ENCODE data around the gene TMEM81. TPM values are rescaled to one million over a fixed set of nuclear protein-coding genes. Genes with fewer than 3 reads are reported as not detected.

TMEM81 gene
- polyA plus RNA-seq, 1 donor = 3.3 TPM

GRCh38 chr1:205077158-205077933 lies 6.9 kb downstream of the TMEM81 start:
- DNase-seq = no peak
- 100% methylated on average over 1 of the region's 7 CpGs for WGBS (ENCODE audit: insufficient coverage, low lambda C conversion rate)
- H3K9me3 ChIP-seq (ENCODE audit: control insufficient read depth, low read depth, low read length) = no peaks in the 10 kb centered on the region
- H3K36me3 ChIP-seq (ENCODE audit: control insufficient read depth, insufficient read depth, low read length) = no peaks in the 10 kb centered on the region
- no peaks in the 10 kb centered on the region for H3K27me3 ChIP-seq (ENCODE audit: control insufficient read depth, insufficient read depth, low read length)
- no peak overlapping the region for H3K27ac ChIP-seq (ENCODE audit: low read length)
- no peak overlapping the region for H3K4me3 ChIP-seq (ENCODE audit: low read length)
- H3K4me1 ChIP-seq (ENCODE audit: control insufficient read depth, insufficient read depth, low read length) = no peaks in the 10 kb centered on the region

GRCh38 chr1:205076245-205076761 lies 8.0 kb downstream of the TMEM81 start:
- Histone ChIP-seq H3K4me3 (ENCODE audit: low read length) (no peak overlapping the region), H3K9me3 (ENCODE audit: control insufficient read depth, low read depth, low read length) (no peaks in the 10 kb centered on the region), H3K4me1 (ENCODE audit: control insufficient read depth, insufficient read depth, low read length) (no peaks in the 10 kb centered on the region), H3K27me3 (ENCODE audit: control insufficient read depth, insufficient read depth, low read length) (no peaks in the 10 kb centered on the region), H3K27ac (ENCODE audit: low read length) (no peak overlapping the region), H3K36me3 (ENCODE audit: control insufficient read depth, insufficient read depth, low read length) (no peaks in the 10 kb centered on the region)
- no CpG with 5 or more reads among the region's 4 CpGs for WGBS (ENCODE audit: insufficient coverage, low lambda C conversion rate)
- DNase-seq = no peak

- WGBS (ENCODE audit: insufficient coverage, low lambda C conversion rate) = no CpG with 5 or more reads among the region's 7 CpGs
- Histone ChIP-seq H3K4me3 (ENCODE audit: low read length) (no peak overlapping the region), H3K36me3 (ENCODE audit: control insufficient read depth, insufficient read depth, low read length) (no peaks in the 10 kb centered on the region), H3K27ac (ENCODE audit: low read length) (no peak overlapping the region), H3K27me3 (ENCODE audit: control insufficient read depth, insufficient read depth, low read length) (no peaks in the 10 kb centered on the region), H3K9me3 (ENCODE audit: control insufficient read depth, low read depth, low read length) (no peaks in the 10 kb centered on the region), H3K4me1 (ENCODE audit: control insufficient read depth, insufficient read depth, low read length) (no peaks in the 10 kb centered on the region)
- no peak for DNase-seq
Observed at GRCh38 chr1:205075642-205076155, 8.6 kb downstream of the TMEM81 start.

GRCh38 chr1:205074513-205074912 lies 9.7 kb downstream of the TMEM81 start:
- Histone ChIP-seq H3K4me1 (ENCODE audit: control insufficient read depth, insufficient read depth, low read length) (no peaks in the 10 kb centered on the region), H3K27me3 (ENCODE audit: control insufficient read depth, insufficient read depth, low read length) (no peaks in the 10 kb centered on the region), H3K27ac (ENCODE audit: low read length) (no peak overlapping the region), H3K4me3 (ENCODE audit: low read length) (no peak overlapping the region), H3K9me3 (ENCODE audit: control insufficient read depth, low read depth, low read length) (no peaks in the 10 kb centered on the region), H3K36me3 (ENCODE audit: control insufficient read depth, insufficient read depth, low read length) (no peaks in the 10 kb centered on the region)
- no peak for DNase-seq
- no CpG with 5 or more reads among the region's 7 CpGs for WGBS (ENCODE audit: insufficient coverage, low lambda C conversion rate)

- Histone ChIP-seq H3K4me1 (ENCODE audit: control insufficient read depth, insufficient read depth, low read length) (no peaks in the 10 kb centered on the region), H3K9me3 (ENCODE audit: control insufficient read depth, low read depth, low read length) (no peaks in the 10 kb centered on the region), H3K27me3 (ENCODE audit: control insufficient read depth, insufficient read depth, low read length) (no peaks in the 10 kb centered on the region), H3K27ac (ENCODE audit: low read length) (no peak overlapping the region), H3K36me3 (ENCODE audit: control insufficient read depth, insufficient read depth, low read length) (no peaks in the 10 kb centered on the region), H3K4me3 (ENCODE audit: low read length) (no peak overlapping the region)
- no peak for DNase-seq
- no CpG with 5 or more reads among the region's 11 CpGs for WGBS (ENCODE audit: insufficient coverage, low lambda C conversion rate)
Observed at GRCh38 chr1:205074084-205074483, 10.2 kb downstream of the TMEM81 start.

- H3K9me3 ChIP-seq (ENCODE audit: control insufficient read depth, low read depth, low read length) = no peaks in the 10 kb centered on the region
- H3K27me3 ChIP-seq (ENCODE audit: control insufficient read depth, insufficient read depth, low read length) = no peaks in the 10 kb centered on the region
- H3K4me1 ChIP-seq (ENCODE audit: control insufficient read depth, insufficient read depth, low read length) = no peaks in the 10 kb centered on the region
- WGBS (ENCODE audit: insufficient coverage, low lambda C conversion rate) = no CpG with 5 or more reads among the region's 12 CpGs
- no peaks in the 10 kb centered on the region for H3K36me3 ChIP-seq (ENCODE audit: control insufficient read depth, insufficient read depth, low read length)
- no peak overlapping the region for H3K27ac ChIP-seq (ENCODE audit: low read length)
- no peak overlapping the region for H3K4me3 ChIP-seq (ENCODE audit: low read length)
- DNase-seq = no peak
Observed at GRCh38 chr1:205073511-205073910, 10.7 kb downstream of the TMEM81 start.

GRCh38 chr1:205072881-205073280 lies 11.4 kb downstream of the TMEM81 start:
- H3K36me3 ChIP-seq (ENCODE audit: control insufficient read depth, insufficient read depth, low read length) = no peaks in the 10 kb centered on the region
- no CpG with 5 or more reads among the region's 8 CpGs for WGBS (ENCODE audit: insufficient coverage, low lambda C conversion rate)
- H3K9me3 ChIP-seq (ENCODE audit: control insufficient read depth, low read depth, low read length) = no peaks in the 10 kb centered on the region
- H3K4me1 ChIP-seq (ENCODE audit: control insufficient read depth, insufficient read depth, low read length) = no peaks in the 10 kb centered on the region
- no peak overlapping the region for H3K4me3 ChIP-seq (ENCODE audit: low read length)
- no peak for DNase-seq
- H3K27ac ChIP-seq (ENCODE audit: low read length) = no peak overlapping the region
- no peaks in the 10 kb centered on the region for H3K27me3 ChIP-seq (ENCODE audit: control insufficient read depth, insufficient read depth, low read length)

- no peak for DNase-seq
- Histone ChIP-seq H3K4me1 (ENCODE audit: control insufficient read depth, insufficient read depth, low read length) (no peaks in the 10 kb centered on the region), H3K4me3 (ENCODE audit: low read length) (no peak overlapping the region), H3K36me3 (ENCODE audit: control insufficient read depth, insufficient read depth, low read length) (no peaks in the 10 kb centered on the region), H3K27ac (ENCODE audit: low read length) (no peak overlapping the region), H3K27me3 (ENCODE audit: control insufficient read depth, insufficient read depth, low read length) (no peaks in the 10 kb centered on the region), H3K9me3 (ENCODE audit: control insufficient read depth, low read depth, low read length) (no peaks in the 10 kb centered on the region)
- no CpG with 5 or more reads among the region's 9 CpGs for WGBS (ENCODE audit: insufficient coverage, low lambda C conversion rate)
Observed at GRCh38 chr1:205072286-205072685, 12.0 kb downstream of the TMEM81 start.

- no peaks in the 10 kb centered on the region for H3K9me3 ChIP-seq (ENCODE audit: control insufficient read depth, low read depth, low read length)
- WGBS (ENCODE audit: insufficient coverage, low lambda C conversion rate) = no CpG with 5 or more reads among the region's 12 CpGs
- no peak overlapping the region for H3K27ac ChIP-seq (ENCODE audit: low read length)
- no peaks in the 10 kb centered on the region for H3K4me1 ChIP-seq (ENCODE audit: control insufficient read depth, insufficient read depth, low read length)
- H3K4me3 ChIP-seq (ENCODE audit: low read length) = no peak overlapping the region
- no peaks in the 10 kb centered on the region for H3K36me3 ChIP-seq (ENCODE audit: control insufficient read depth, insufficient read depth, low read length)
- H3K27me3 ChIP-seq (ENCODE audit: control insufficient read depth, insufficient read depth, low read length) = no peaks in the 10 kb centered on the region
- DNase-seq = no peak
Observed at GRCh38 chr1:205071801-205072200, 12.5 kb downstream of the TMEM81 start.

- WGBS (ENCODE audit: insufficient coverage, low lambda C conversion rate) = no CpG with 5 or more reads among the region's 2 CpGs
Observed at GRCh38 chr1:205071028-205071409, 13.2 kb downstream of the TMEM81 start.

More at GRCh38 chr1:205071028-205071409, 13.2 kb downstream of the TMEM81 start:
- Histone ChIP-seq H3K27me3 (ENCODE audit: control insufficient read depth, insufficient read depth, low read length) (no peaks in the 10 kb centered on the region), H3K9me3 (ENCODE audit: control insufficient read depth, low read depth, low read length) (no peaks in the 10 kb centered on the region), H3K27ac (ENCODE audit: low read length) (no peak overlapping the region), H3K4me1 (ENCODE audit: control insufficient read depth, insufficient read depth, low read length) (no peaks in the 10 kb centered on the region), H3K4me3 (ENCODE audit: low read length) (no peak overlapping the region), H3K36me3 (ENCODE audit: control insufficient read depth, insufficient read depth, low read length) (no peaks in the 10 kb centered on the region)
- no peak for DNase-seq

Data from large intestine (tissue), 3 donors.